Duodenal mucosa (tissue), 2 donors: Measurements from ENCODE around the gene FGF21.
"Not testable (repeated sequence)": the region's sequence is repeated elsewhere in the genome, so short reads cannot be mapped to it uniquely, and the experiment has no call there.

Experiments used
- H3K27ac ChIP-seq: one replicate; pipeline ENCODE4 v1.7.0; 2013; ENCODE audit warnings: low read depth, low read length
- H3K27me3 ChIP-seq, 2 donors: one replicate each; pipeline ENCODE4 v1.7.0; 2013; ENCODE audit warnings: low read length in 2 of 2, control low read depth in 1 of 2; ENCODE audit not compliant: insufficient read depth in 2 of 2, control insufficient read depth in 1 of 2
- H3K36me3 ChIP-seq, 2 donors: one replicate each; pipeline ENCODE4 v1.7.0; 2013; ENCODE audit warnings: low read length in 2 of 2, control low read depth in 1 of 2; ENCODE audit not compliant: insufficient read depth in 2 of 2, control insufficient read depth in 1 of 2
- H3K4me1 ChIP-seq, 2 donors: one replicate each; pipeline ENCODE4 v1.7.0; 2013; ENCODE audit warnings: low read length in 2 of 2, control low read depth in 1 of 2; ENCODE audit not compliant: insufficient read depth in 2 of 2, control insufficient read depth in 1 of 2
- H3K4me3 ChIP-seq, 2 donors: one replicate each; pipeline ENCODE4 v1.7.0; 2013; ENCODE audit warnings: low read length in 2 of 2, low read depth in 1 of 2
- H3K9ac ChIP-seq, 2 donors: one replicate each; pipeline ENCODE4 v1.7.0; 2013; ENCODE audit warnings: low read length in 2 of 2, low read depth in 1 of 2
- H3K9me3 ChIP-seq, 2 donors: one replicate each; pipeline ENCODE4 v1.7.0; 2013; ENCODE audit warnings: low read length in 2 of 2, control low read depth in 1 of 2; ENCODE audit not compliant: control insufficient read depth in 1 of 2

Gene FGF21

GRCh38 chr19:48768994-48769713 lies 13.8 kb downstream of the FGF21 start:
- Histone ChIP-seq H3K4me3 (no peak overlapping the region), H3K4me1 (no peaks in the 10 kb centered on the region), H3K36me3 (no peaks in the 10 kb centered on the region), H3K9me3 (no peaks in the 10 kb centered on the region), H3K27me3 (no peaks in the 10 kb centered on the region), H3K27ac (no peak overlapping the region), H3K9ac (no peak overlapping the region)

GRCh38 chr19:48770266-48770665 lies 14.9 kb downstream of the FGF21 start:
- Histone ChIP-seq H3K4me1 (no peaks in the 10 kb centered on the region), H3K36me3 (no peaks in the 10 kb centered on the region), H3K9me3 (no peaks in the 10 kb centered on the region), H3K27me3 (no peaks in the 10 kb centered on the region), H3K4me3 (no peak overlapping the region), H3K9ac (no peak overlapping the region), H3K27ac (no peak overlapping the region)

GRCh38 chr19:48770734-48771472 lies 15.6 kb downstream of the FGF21 start:
- Histone ChIP-seq H3K4me1 (no peaks in the 10 kb centered on the region), H3K27me3 (no peaks in the 10 kb centered on the region), H3K27ac (no peak overlapping the region), H3K4me3 (no peak overlapping the region), H3K36me3 (no peaks in the 10 kb centered on the region), H3K9ac (no peak overlapping the region), H3K9me3 (no peaks in the 10 kb centered on the region)

- H3K9ac ChIP-seq, result no peak overlapping the region
- H3K27ac ChIP-seq, result no peak overlapping the region
- H3K27me3 ChIP-seq, result no peaks in the 10 kb centered on the region
- H3K9me3 ChIP-seq, result no peaks in the 10 kb centered on the region
- no peaks in the 10 kb centered on the region for H3K36me3 ChIP-seq
- H3K4me1 ChIP-seq, result peaks cover 4% of the 10 kb centered on the region in 2 donors
- H3K4me3 ChIP-seq, result no peak overlapping the region
Measured at GRCh38 chr19:48772503-48772953, 17.2 kb downstream of the FGF21 start.

GRCh38 chr19:48777139-48777538 lies 21.8 kb downstream of the FGF21 start:
- Histone ChIP-seq H3K9me3 (no peaks in the 10 kb centered on the region), H3K27ac (no peak overlapping the region), H3K9ac (no peak overlapping the region), H3K4me1 (peaks cover 18 to 19% of the 10 kb centered on the region in 2 donors), H3K4me3 (no peak overlapping the region), H3K27me3 (no peaks in the 10 kb centered on the region), H3K36me3 (no peaks in the 10 kb centered on the region)

GRCh38 chr19:48777720-48778119 lies 22.4 kb downstream of the FGF21 start:
- H3K27me3 ChIP-seq, result no peaks in the 10 kb centered on the region
- no peak overlapping the region for H3K9ac ChIP-seq
- H3K9me3 ChIP-seq, result no peaks in the 10 kb centered on the region
- peaks cover 18 to 19% of the 10 kb centered on the region in 2 donors for H3K4me1 ChIP-seq
- H3K4me3 ChIP-seq, result no peak overlapping the region
- no peak overlapping the region for H3K27ac ChIP-seq
- no peaks in the 10 kb centered on the region for H3K36me3 ChIP-seq

- Histone ChIP-seq H3K4me1 (peaks cover 18 to 19% of the 10 kb centered on the region in 2 donors), H3K4me3 (no peak overlapping the region), H3K9ac (no peak overlapping the region), H3K36me3 (no peaks in the 10 kb centered on the region), H3K27me3 (no peaks in the 10 kb centered on the region), H3K27ac (no peak overlapping the region), H3K9me3 (no peaks in the 10 kb centered on the region)
Measured at GRCh38 chr19:48779636-48780035, 24.3 kb downstream of the FGF21 start.

GRCh38 chr19:48780631-48781391 lies 25.5 kb downstream of the FGF21 start:
- Histone ChIP-seq H3K27ac (peak overlapping the region; percentile 61), H3K4me3 (no peak overlapping the region)

GRCh38 chr19:48784527-48784926 lies 29.2 kb downstream of the FGF21 start:
- Histone ChIP-seq H3K27ac (no peak overlapping the region), H3K36me3 (no peaks in the 10 kb centered on the region), H3K27me3 (no peaks in the 10 kb centered on the region), H3K4me3 (no peak overlapping the region), H3K9ac (no peak overlapping the region), H3K4me1 (peaks cover 14 to 15% of the 10 kb centered on the region in 2 donors), H3K9me3 (no peaks in the 10 kb centered on the region)

More at GRCh38 chr19:48780631-48781391, 25.5 kb downstream of the FGF21 start:
- Histone ChIP-seq H3K9me3 (no peaks in the 10 kb centered on the region), H3K4me1 (peaks cover 18 to 19% of the 10 kb centered on the region in 2 donors), H3K9ac (no peak overlapping the region), H3K36me3 (no peaks in the 10 kb centered on the region), H3K27me3 (no peaks in the 10 kb centered on the region)

- H3K9me3 ChIP-seq, H3K27ac ChIP-seq, H3K9ac ChIP-seq, H3K27me3 ChIP-seq, H3K4me1 ChIP-seq, H3K36me3 ChIP-seq, H3K4me3 ChIP-seq: not testable (repeated sequence)
Measured at GRCh38 chr19:48786422-48786821, 31.1 kb downstream of the FGF21 start.
